CD14-positive monocyte (primary cell): ENCODE results near the gene PPM1H. TPM values are rescaled to one million over a fixed set of nuclear protein-coding genes. Genes with fewer than 3 reads are reported as not detected.
A peak's percentile ranks its signal among the peaks of the same experiment; 100 is the strongest.

Experiments
- DNase-seq, 3 donors: peaks; one replicate each; pipeline ENCODE4 v3.0.0-alpha.2; 2011 to 2022
- H2AFZ ChIP-seq: 2 replicates; pipeline ENCODE4 v1.6.0; 2012; ENCODE audit warnings: mild to moderate bottlenecking, low read depth, low read length, inconsistent platforms; ENCODE audit not compliant: insufficient read depth, poor library complexity, severe bottlenecking
- H3K27ac ChIP-seq, 2 donors: 1 replicate in 1 of 2; 2 replicates in 1 of 2; pipeline ENCODE4 v1.5.1; 2012 to 2013; ENCODE audit warnings: low read length in 2 of 2, control low read depth in 1 of 2, inconsistent platforms in 1 of 2, low read depth in 1 of 2, mild to moderate bottlenecking in 1 of 2
- H3K27me3 ChIP-seq, 2 donors: one replicate each; pipeline versions ENCODE4 v1.6.0 to v1.6.1; 2011 to 2013; ENCODE audit warnings: low read length in 2 of 2; ENCODE audit not compliant: control insufficient read depth in 2 of 2, insufficient read depth in 2 of 2
- H3K36me3 ChIP-seq, 2 donors: replicated peaks in 1 of 2; 1 replicate in 1 of 2; 2 replicates in 1 of 2; pipeline versions ENCODE4 v1.5.1 to v1.6.1; 2012 to 2013; ENCODE audit warnings: low read length in 2 of 2, control low read depth in 1 of 2, inconsistent platforms in 1 of 2, mild to moderate bottlenecking in 1 of 2; ENCODE audit not compliant: insufficient read depth in 2 of 2, control insufficient read depth in 1 of 2
- H3K4me1 ChIP-seq, 2 donors: 1 replicate in 1 of 2; 2 replicates in 1 of 2; pipeline versions ENCODE4 v1.5.1 to v1.6.1; 2012 to 2013; ENCODE audit warnings: low read length in 2 of 2, control low read depth in 1 of 2, inconsistent platforms in 1 of 2, mild to moderate bottlenecking in 1 of 2, moderate library complexity in 1 of 2; ENCODE audit not compliant: insufficient read depth in 2 of 2, control insufficient read depth in 1 of 2
- H3K4me2 ChIP-seq: replicated peaks from 2 replicates; pipeline ENCODE3; 2012; ENCODE audit warnings: low read length, moderate library complexity, mild to moderate bottlenecking; ENCODE audit not compliant: poor library complexity, severe bottlenecking; ENCODE audit errors: extremely low read depth
- H3K4me3 ChIP-seq, 3 experiments: fragments of 200-600 bp in 1 of 3; sonication (generic) in 1 of 3; replicated peaks in 1 of 3; 1 replicate in 2 of 3; 2 replicates in 1 of 3; pipeline ENCODE4 v1.5.1; 2011 to 2013; ENCODE audit warnings: low read length in 3 of 3, mild to moderate bottlenecking in 3 of 3, control low read depth in 2 of 3, low read depth in 2 of 3, inconsistent platforms in 1 of 3, moderate library complexity in 1 of 3
- H3K79me2 ChIP-seq: 2 replicates; pipeline ENCODE4 v1.6.0; 2012; ENCODE audit warnings: mild to moderate bottlenecking, control low read depth, inconsistent platforms, low read length, moderate library complexity; ENCODE audit not compliant: insufficient read depth
- H3K9ac ChIP-seq: 2 replicates; pipeline ENCODE4 v1.6.0; 2017; ENCODE audit warnings: low read length, mild to moderate bottlenecking; ENCODE audit not compliant: insufficient read depth, poor library complexity, severe bottlenecking
- H3K9me3 ChIP-seq, 2 donors: replicated peaks in 1 of 2; 1 replicate in 1 of 2; 2 replicates in 1 of 2; pipeline versions ENCODE4 v1.5.1 to v1.6.1; 2012 to 2013; ENCODE audit warnings: low read length in 2 of 2, control low read depth in 1 of 2; ENCODE audit not compliant: control insufficient read depth in 1 of 2, insufficient read depth in 1 of 2
- H4K20me1 ChIP-seq: 2 replicates; pipeline ENCODE4 v1.6.0; 2012; ENCODE audit warnings: mild to moderate bottlenecking, low read length, control low read depth, moderate library complexity; ENCODE audit not compliant: insufficient read depth
- H3K27ac Mint-ChIP-seq, 7 donors: one replicate each; pipeline ENCODE4 v1.8.0; 2020; ENCODE audit warnings: mild to moderate bottlenecking in 7 of 7, mixed read lengths in 7 of 7, moderate library complexity in 6 of 7, inconsistent platforms in 2 of 7
- H3K27me3 Mint-ChIP-seq, 3 donors: one replicate each; pipeline ENCODE4 v1.8.0; 2021 to 2022; ENCODE audit warnings: low read depth in 3 of 3, mild to moderate bottlenecking in 3 of 3, mixed read lengths in 3 of 3, moderate library complexity in 3 of 3, inconsistent platforms in 1 of 3
- H3K36me3 Mint-ChIP-seq, 2 donors: one replicate each; pipeline ENCODE4 v1.8.0; 2020; ENCODE audit warnings: mixed read lengths in 2 of 2, inconsistent platforms in 1 of 2, mild to moderate bottlenecking in 1 of 2
- H3K4me1 Mint-ChIP-seq: one replicate; pipeline ENCODE4 v1.8.0; 2020; ENCODE audit warnings: mild to moderate bottlenecking, mixed read lengths
- H3K4me3 Mint-ChIP-seq, 2 donors: one replicate each; pipeline ENCODE4 v1.8.0; 2020; ENCODE audit warnings: mild to moderate bottlenecking in 2 of 2, mixed read lengths in 2 of 2, moderate library complexity in 1 of 2
- H3K9me3 Mint-ChIP-seq, 7 donors: one replicate each; pipeline ENCODE4 v1.8.0; 2020 to 2022; ENCODE audit warnings: mixed read lengths in 7 of 7, mild to moderate bottlenecking in 6 of 7, moderate library complexity in 6 of 7, inconsistent platforms in 2 of 7
- CTCF ChIP-seq: fragments of 200-600 bp; IDR thresholded peaks from one replicate; pipeline ENCODE4 v1.8.0; 2022; ENCODE audit warnings: antibody characterized with exemption, mild to moderate bottlenecking
- WGBS: methylation state at CpG from one replicate; pipeline ENCODE4 v1.1.5; 2013; ENCODE audit warnings: missing lambda C conversion rate; ENCODE audit not compliant: insufficient coverage; 5-methylcytosine and 5-hydroxymethylcytosine counted together
- intact Hi-C, 2 donors: fragments of 100-400 bp; cut with micrococcal nuclease; formaldehyde crosslinking; loops; one replicate each; pipeline versions ENCODE4 v1.15.0 to v1.15.1; 2023
- polyA plus RNA-seq, 3 donors: library from polyadenylated mRNA; depleted of rRNA in 1 of 3; unstranded in 2 of 3; stranded (reverse) in 1 of 3; fragments of 300-500 nt in 2 of 3; fragments of >200 nt in 1 of 3; fragmentation: Illumina TruSeq in 2 of 3; gene quantifications; 1 replicate in 2 of 3; 2 replicates in 1 of 3; pipeline ENCODE4 v1.2.3, GENCODE V29; 2012 to 2021

The PPM1H gene
- polyA plus RNA-seq, 3 donors, result 1.5 to 2.8 (median 1.9) TPM

GRCh38 chr12:62679608-62680007 lies 255.3 kb downstream of the PPM1H start:
- H3K27ac ChIP-seq, result no peak overlapping the region
- H3K4me3 ChIP-seq, result no peak overlapping the region
- no peaks in the 10 kb centered on the region for H3K36me3 ChIP-seq
- H3K27ac Mint-ChIP-seq, result peak overlapping the region in 1 of 7 donors; percentile 68
- no peaks in the 10 kb centered on the region for H3K27me3 ChIP-seq
- H3K79me2 ChIP-seq, result no peaks in the 10 kb centered on the region
- TF ChIP-seq CTCF, result no peak
- DNase-seq, result no peak
- peaks cover 14 to 32% (median 16%) of the 10 kb centered on the region in 7 donors for H3K9me3 Mint-ChIP-seq
- intact Hi-C loops, result no loop called here
- no peaks in the 10 kb centered on the region for H4K20me1 ChIP-seq
- H3K36me3 Mint-ChIP-seq, result peaks cover 5 to 22% of the 10 kb centered on the region in 2 donors
- H2AFZ ChIP-seq, result no peak overlapping the region
- H3K4me1 Mint-ChIP-seq, result peaks cover 10% of the 10 kb centered on the region
- H3K4me1 ChIP-seq, result peaks cover 0 to 3% of the 10 kb centered on the region in 2 donors
- H3K4me3 Mint-ChIP-seq, result no peak overlapping the region
- H3K9me3 ChIP-seq, result peaks cover 13 to 23% of the 10 kb centered on the region in 2 donors
- no CpG with 5 or more reads among the region's 3 CpGs for WGBS
- peaks cover 0 to 1% (median under 1%) of the 10 kb centered on the region in 3 donors for H3K27me3 Mint-ChIP-seq
- no peak overlapping the region for H3K4me2 ChIP-seq
- no peak overlapping the region for H3K9ac ChIP-seq

GRCh38 chr12:62677355-62677754 lies 257.6 kb downstream of the PPM1H start:
- Mint-ChIP-seq H3K27ac (no peak overlapping the region), H3K9me3 (peaks cover 14 to 34% (median 16%) of the 10 kb centered on the region in 7 donors), H3K27me3 (peaks cover 0 to 2% (median 2%) of the 10 kb centered on the region in 3 donors), H3K4me3 (no peak overlapping the region), H3K36me3 (peaks cover 0 to 24% of the 10 kb centered on the region in 2 donors), H3K4me1 (peaks cover 10% of the 10 kb centered on the region)
- no peak overlapping the region for H3K27ac ChIP-seq
- peaks cover 0 to 3% of the 10 kb centered on the region in 2 donors for H3K4me1 ChIP-seq
- H3K36me3 ChIP-seq, result no peaks in the 10 kb centered on the region
- H3K9ac ChIP-seq, result no peak overlapping the region
- peaks cover 13 to 23% of the 10 kb centered on the region in 2 donors for H3K9me3 ChIP-seq
- H3K79me2 ChIP-seq, result no peaks in the 10 kb centered on the region
- H3K4me2 ChIP-seq, result no peak overlapping the region
- H4K20me1 ChIP-seq, result no peaks in the 10 kb centered on the region
- no peak for DNase-seq
- no peak for TF ChIP-seq CTCF
- 95% methylated on average over 4 of the region's 7 CpGs for WGBS
- no peak overlapping the region for H2AFZ ChIP-seq
- intact Hi-C loops, result no loop called here
- no peaks in the 10 kb centered on the region for H3K27me3 ChIP-seq
- no peak overlapping the region for H3K4me3 ChIP-seq
